NCI-H2196 treated with DMSO at 0.1 percent for 48 hours (cell line): ENCODE measurements around the gene IRGM.

Experiments
- DNase-seq: peaks from one replicate; lab custom pipeline; 2025; ENCODE audit not compliant: unreplicated experiment; lab: John Stamatoyannopoulos, UW

The IRGM gene

DNA sequence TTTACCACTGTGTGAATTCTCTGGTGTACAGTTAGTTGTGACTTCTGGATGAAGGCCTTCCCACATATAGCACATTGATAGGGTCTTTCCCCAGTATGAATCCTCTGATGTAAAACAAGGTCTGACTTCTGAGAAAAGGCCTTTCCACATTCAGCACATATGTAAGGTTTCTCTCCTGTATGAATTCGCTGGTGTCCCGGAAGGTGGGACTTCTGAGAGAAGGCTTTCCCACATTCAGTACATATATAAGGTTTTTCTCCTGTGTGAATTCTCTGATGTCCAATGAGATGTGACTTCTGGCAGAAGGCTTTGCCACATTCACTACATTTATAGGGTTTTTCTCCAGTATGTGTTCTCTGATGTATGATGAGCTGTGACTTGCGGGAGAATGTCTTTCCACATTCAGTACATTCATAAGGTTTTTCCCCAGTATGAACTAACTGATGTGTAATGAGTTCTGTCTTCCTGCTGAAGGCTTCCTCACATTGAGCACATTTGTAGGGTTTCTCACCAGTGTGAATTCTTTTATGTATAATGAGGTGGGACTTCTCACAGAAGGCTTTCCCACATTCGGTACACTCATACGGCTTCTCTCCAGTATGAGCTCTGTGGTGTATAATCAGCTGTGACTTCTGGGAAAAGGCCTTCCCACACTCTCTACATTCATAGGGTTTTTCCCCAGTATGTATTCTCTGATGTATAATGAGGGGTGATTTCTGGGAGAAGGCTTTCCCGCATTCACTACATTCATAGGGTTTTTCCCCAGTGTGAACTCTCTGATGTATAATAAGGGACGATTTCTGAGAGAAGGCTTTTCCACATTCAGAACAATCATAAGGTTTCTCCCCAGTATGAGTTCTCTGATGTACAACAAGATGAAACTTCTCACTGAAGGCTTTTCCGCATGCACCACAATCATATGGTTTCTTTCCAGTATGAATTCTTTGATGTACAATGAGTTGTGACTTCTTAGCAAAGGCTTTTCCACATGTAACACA is 49.4 kb downstream of the IRGM start:
- DNase-seq, result no peak
